ENCODE results near the gene SLC52A3. TPM values are rescaled to one million over a fixed set of nuclear protein-coding genes. Genes with fewer than 3 reads are reported as not detected.
A peak's percentile ranks its signal among the peaks of the same experiment; 100 is the strongest.

Gene SLC52A3
- total RNA-seq, 1 donor, result not detected

GRCh38 chr20:723756-724155 is 44.5 kb downstream of the SLC52A3 start:
- Histone ChIP-seq H3K36me3 (ENCODE audit: insufficient read depth, low read length) (no peaks in the 10 kb centered on the region), H3K27ac (ENCODE audit: low read depth, low read length) (no peak overlapping the region), H3K4me3 (ENCODE audit: insufficient read depth, low read length) (no peak overlapping the region), H3K4me1 (ENCODE audit: insufficient read depth, low read length) (no peaks in the 10 kb centered on the region), H3K27me3 (ENCODE audit: insufficient read depth, low read length) (peaks cover 25% of the 10 kb centered on the region), H3K9me3 (ENCODE audit: low read depth, low read length) (no peaks in the 10 kb centered on the region), H4K20me1 (ENCODE audit: insufficient read depth, low read length) (no peaks in the 10 kb centered on the region), H3K79me2 (ENCODE audit: insufficient read depth, low read length) (no peaks in the 10 kb centered on the region), H3K4me2 (ENCODE audit: insufficient read depth, low read length) (no peak overlapping the region), H2AFZ (ENCODE audit: low read length) (no peak overlapping the region)
- no peak for DNase-seq (ENCODE audit: insufficient read length, low spot score, missing footprints)
- TF ChIP-seq CTCF (IDR thresholded peaks at IDR 0.05; ENCODE audit: extremely low read depth, low read depth, low read length), result no peak

GRCh38 chr20:722822-723644 is 45.3 kb downstream of the SLC52A3 start:
- Histone ChIP-seq H3K79me2 (ENCODE audit: insufficient read depth, low read length) (no peaks in the 10 kb centered on the region), H3K27me3 (ENCODE audit: insufficient read depth, low read length) (peaks cover 21% of the 10 kb centered on the region), H3K27ac (ENCODE audit: low read depth, low read length) (no peak overlapping the region), H3K36me3 (ENCODE audit: insufficient read depth, low read length) (no peaks in the 10 kb centered on the region), H3K4me2 (ENCODE audit: insufficient read depth, low read length) (no peak overlapping the region), H3K4me1 (ENCODE audit: insufficient read depth, low read length) (no peaks in the 10 kb centered on the region), H4K20me1 (ENCODE audit: insufficient read depth, low read length) (no peaks in the 10 kb centered on the region), H3K4me3 (ENCODE audit: insufficient read depth, low read length) (no peak overlapping the region), H3K9me3 (ENCODE audit: low read depth, low read length) (no peaks in the 10 kb centered on the region), H2AFZ (ENCODE audit: low read length) (no peak overlapping the region)
- TF ChIP-seq CTCF (IDR thresholded peaks at IDR 0.05; ENCODE audit: extremely low read depth, low read depth, low read length), result no peak
- peak; percentile 71 for DNase-seq (ENCODE audit: insufficient read length, low spot score, missing footprints)

DNA sequence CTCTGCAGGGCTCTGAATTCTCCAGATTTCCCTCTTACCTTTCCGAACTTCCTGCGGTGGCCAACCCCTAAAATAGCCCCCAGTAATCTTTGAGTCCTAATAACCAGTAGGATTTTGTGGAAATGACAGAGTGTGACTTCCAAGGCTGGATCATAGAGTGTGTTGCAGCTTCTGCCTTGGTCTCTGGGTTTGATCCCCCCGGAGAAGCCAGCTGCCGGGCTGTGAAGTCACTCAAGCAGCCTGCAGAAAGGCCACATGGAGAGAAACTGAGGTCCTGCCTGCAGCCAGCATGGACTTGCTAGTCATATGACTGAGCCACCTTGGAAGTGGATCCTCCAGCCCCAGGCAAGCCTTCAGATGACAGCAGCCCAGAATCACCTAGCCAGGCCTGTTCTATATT is 46.4 kb downstream of the SLC52A3 start:
- Histone ChIP-seq H4K20me1 (ENCODE audit: insufficient read depth, low read length) (no peaks in the 10 kb centered on the region), H2AFZ (ENCODE audit: low read length) (no peak overlapping the region), H3K4me3 (ENCODE audit: insufficient read depth, low read length) (no peak overlapping the region), H3K27me3 (ENCODE audit: insufficient read depth, low read length) (peaks cover 20% of the 10 kb centered on the region), H3K9me3 (ENCODE audit: low read depth, low read length) (no peaks in the 10 kb centered on the region), H3K79me2 (ENCODE audit: insufficient read depth, low read length) (no peaks in the 10 kb centered on the region), H3K4me2 (ENCODE audit: insufficient read depth, low read length) (no peak overlapping the region), H3K27ac (ENCODE audit: low read depth, low read length) (no peak overlapping the region), H3K4me1 (ENCODE audit: insufficient read depth, low read length) (no peaks in the 10 kb centered on the region), H3K36me3 (ENCODE audit: insufficient read depth, low read length) (no peaks in the 10 kb centered on the region)
- no peak for TF ChIP-seq CTCF (IDR thresholded peaks at IDR 0.05; ENCODE audit: extremely low read depth, low read depth, low read length)
- no peak for DNase-seq (ENCODE audit: insufficient read length, low spot score, missing footprints)

- no peak overlapping the region for H3K4me2 ChIP-seq (ENCODE audit: insufficient read depth, low read length)
- H3K79me2 ChIP-seq (ENCODE audit: insufficient read depth, low read length), result no peaks in the 10 kb centered on the region
- no peaks in the 10 kb centered on the region for H3K4me1 ChIP-seq (ENCODE audit: insufficient read depth, low read length)
- H3K27ac ChIP-seq (ENCODE audit: low read depth, low read length), result no peak overlapping the region
- H3K27me3 ChIP-seq (ENCODE audit: insufficient read depth, low read length), result peaks cover 16% of the 10 kb centered on the region
- no peak overlapping the region for H2AFZ ChIP-seq (ENCODE audit: low read length)
- no peak for TF ChIP-seq CTCF (IDR thresholded peaks at IDR 0.05; ENCODE audit: extremely low read depth, low read depth, low read length)
- DNase-seq (ENCODE audit: insufficient read length, low spot score, missing footprints), result peak; percentile 77
- no peak overlapping the region for H3K4me3 ChIP-seq (ENCODE audit: insufficient read depth, low read length)
- no peaks in the 10 kb centered on the region for H3K36me3 ChIP-seq (ENCODE audit: insufficient read depth, low read length)
- H4K20me1 ChIP-seq (ENCODE audit: insufficient read depth, low read length), result no peaks in the 10 kb centered on the region
- H3K9me3 ChIP-seq (ENCODE audit: low read depth, low read length), result no peaks in the 10 kb centered on the region
Observed at GRCh38 chr20:719816-720215, 48.5 kb downstream of the SLC52A3 start.
